Measurements from ENCODE around the gene CDCA4. TPM values are rescaled to one million over a fixed set of nuclear protein-coding genes. Genes with fewer than 3 reads are reported as not detected.

Gene CDCA4
- polyA plus RNA-seq, 1 donor from 2014 or later = 5.4 TPM

DNA sequence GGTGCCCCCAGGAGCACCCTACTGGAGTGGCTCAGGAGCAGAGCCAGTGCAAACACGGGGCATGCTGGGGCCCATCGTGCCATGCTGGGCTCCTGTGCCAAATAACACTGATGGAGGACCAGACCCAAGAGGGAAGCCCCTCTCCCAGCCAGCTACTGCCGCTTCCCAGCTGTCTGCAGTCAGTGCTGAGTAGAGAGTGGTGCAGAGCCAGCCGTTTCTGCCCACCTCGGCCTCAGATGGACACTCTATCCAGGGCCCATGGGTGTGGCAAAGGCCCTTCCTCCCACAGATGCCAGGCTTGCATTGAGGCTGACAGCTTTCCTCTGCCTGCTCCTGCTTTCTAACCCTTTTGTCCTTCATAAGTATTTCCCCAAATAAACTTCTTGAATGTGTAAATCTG, 22.1 kb downstream of the CDCA4 start:
- Histone ChIP-seq H3K9ac (ENCODE audit: low read length) (no peak overlapping the region), H3K9me3 (ENCODE audit: low read length) (no peaks in the 10 kb centered on the region), H3K4me3 (ENCODE audit: low read length) (no peak overlapping the region), H3K4me2 (ENCODE audit: low read length) (no peak overlapping the region), H3F3A (ENCODE audit: insufficient read depth, low read length, poor library complexity, severe bottlenecking) (no peaks in the 10 kb centered on the region), H2AFZ (ENCODE audit: low read depth, low read length) (no peak overlapping the region), H3K36me3 (ENCODE audit: insufficient read depth, low read length) (no peaks in the 10 kb centered on the region), H3K79me2 (replicated peaks; ENCODE audit: insufficient read depth, low read length) (no peaks in the 10 kb centered on the region), H3K27me3 (ENCODE audit: insufficient read depth, low read depth, low read length) (no peaks in the 10 kb centered on the region), H3K27ac (ENCODE audit: low read length) (no peak overlapping the region), H4K20me1 (ENCODE audit: insufficient read depth) (no peaks in the 10 kb centered on the region), H3K9me2 (ENCODE audit: insufficient read depth, low read length) (no peaks in the 10 kb centered on the region)
- TF ChIP-seq POLR2AphosphoS5 (IDR thresholded peaks at IDR 0.05) (no peak), MXI1 (conservative IDR thresholded peaks at IDR 0.05; ENCODE audit: poor library complexity, severe bottlenecking) (no peak), SMC3 (conservative IDR thresholded peaks at IDR 0.05; ENCODE audit: poor library complexity) (no peak), TAF1 (IDR thresholded peaks at IDR 0.05; ENCODE audit: low read depth) (no peak), RAD21 (conservative IDR thresholded peaks at IDR 0.05) (no peak), EZH2 (IDR thresholded peaks at IDR 0.05; ENCODE audit: borderline replicate concordance, insufficient read depth, low read length, poor library complexity, severe bottlenecking) (no peak), EP300 (conservative IDR thresholded peaks at IDR 0.05; ENCODE audit: poor library complexity, severe bottlenecking) (no peak)
- TF ChIP-seq, protein P1, sequence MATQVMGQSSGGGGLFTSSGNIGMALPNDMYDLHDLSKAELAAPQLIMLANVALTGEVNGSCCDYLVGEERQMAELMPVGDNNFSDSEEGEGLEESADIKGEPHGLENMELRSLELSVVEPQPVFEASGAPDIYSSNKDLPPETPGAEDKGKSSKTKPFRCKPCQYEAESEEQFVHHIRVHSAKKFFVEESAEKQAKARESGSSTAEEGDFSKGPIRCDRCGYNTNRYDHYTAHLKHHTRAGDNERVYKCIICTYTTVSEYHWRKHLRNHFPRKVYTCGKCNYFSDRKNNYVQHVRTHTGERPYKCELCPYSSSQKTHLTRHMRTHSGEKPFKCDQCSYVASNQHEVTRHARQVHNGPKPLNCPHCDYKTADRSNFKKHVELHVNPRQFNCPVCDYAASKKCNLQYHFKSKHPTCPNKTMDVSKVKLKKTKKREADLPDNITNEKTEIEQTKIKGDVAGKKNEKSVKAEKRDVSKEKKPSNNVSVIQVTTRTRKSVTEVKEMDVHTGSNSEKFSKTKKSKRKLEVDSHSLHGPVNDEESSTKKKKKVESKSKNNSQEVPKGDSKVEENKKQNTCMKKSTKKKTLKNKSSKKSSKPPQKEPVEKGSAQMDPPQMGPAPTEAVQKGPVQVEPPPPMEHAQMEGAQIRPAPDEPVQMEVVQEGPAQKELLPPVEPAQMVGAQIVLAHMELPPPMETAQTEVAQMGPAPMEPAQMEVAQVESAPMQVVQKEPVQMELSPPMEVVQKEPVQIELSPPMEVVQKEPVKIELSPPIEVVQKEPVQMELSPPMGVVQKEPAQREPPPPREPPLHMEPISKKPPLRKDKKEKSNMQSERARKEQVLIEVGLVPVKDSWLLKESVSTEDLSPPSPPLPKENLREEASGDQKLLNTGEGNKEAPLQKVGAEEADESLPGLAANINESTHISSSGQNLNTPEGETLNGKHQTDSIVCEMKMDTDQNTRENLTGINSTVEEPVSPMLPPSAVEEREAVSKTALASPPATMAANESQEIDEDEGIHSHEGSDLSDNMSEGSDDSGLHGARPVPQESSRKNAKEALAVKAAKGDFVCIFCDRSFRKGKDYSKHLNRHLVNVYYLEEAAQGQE (IDR thresholded peaks at IDR 0.05; ENCODE audit: borderline replicate concordance) = no peak
- TF ChIP-seq, protein P2, sequence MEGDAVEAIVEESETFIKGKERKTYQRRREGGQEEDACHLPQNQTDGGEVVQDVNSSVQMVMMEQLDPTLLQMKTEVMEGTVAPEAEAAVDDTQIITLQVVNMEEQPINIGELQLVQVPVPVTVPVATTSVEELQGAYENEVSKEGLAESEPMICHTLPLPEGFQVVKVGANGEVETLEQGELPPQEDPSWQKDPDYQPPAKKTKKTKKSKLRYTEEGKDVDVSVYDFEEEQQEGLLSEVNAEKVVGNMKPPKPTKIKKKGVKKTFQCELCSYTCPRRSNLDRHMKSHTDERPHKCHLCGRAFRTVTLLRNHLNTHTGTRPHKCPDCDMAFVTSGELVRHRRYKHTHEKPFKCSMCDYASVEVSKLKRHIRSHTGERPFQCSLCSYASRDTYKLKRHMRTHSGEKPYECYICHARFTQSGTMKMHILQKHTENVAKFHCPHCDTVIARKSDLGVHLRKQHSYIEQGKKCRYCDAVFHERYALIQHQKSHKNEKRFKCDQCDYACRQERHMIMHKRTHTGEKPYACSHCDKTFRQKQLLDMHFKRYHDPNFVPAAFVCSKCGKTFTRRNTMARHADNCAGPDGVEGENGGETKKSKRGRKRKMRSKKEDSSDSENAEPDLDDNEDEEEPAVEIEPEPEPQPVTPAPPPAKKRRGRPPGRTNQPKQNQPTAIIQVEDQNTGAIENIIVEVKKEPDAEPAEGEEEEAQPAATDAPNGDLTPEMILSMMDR (IDR thresholded peaks at IDR 0.05; ENCODE audit: poor library complexity, severe bottlenecking) = no peak

DNA sequence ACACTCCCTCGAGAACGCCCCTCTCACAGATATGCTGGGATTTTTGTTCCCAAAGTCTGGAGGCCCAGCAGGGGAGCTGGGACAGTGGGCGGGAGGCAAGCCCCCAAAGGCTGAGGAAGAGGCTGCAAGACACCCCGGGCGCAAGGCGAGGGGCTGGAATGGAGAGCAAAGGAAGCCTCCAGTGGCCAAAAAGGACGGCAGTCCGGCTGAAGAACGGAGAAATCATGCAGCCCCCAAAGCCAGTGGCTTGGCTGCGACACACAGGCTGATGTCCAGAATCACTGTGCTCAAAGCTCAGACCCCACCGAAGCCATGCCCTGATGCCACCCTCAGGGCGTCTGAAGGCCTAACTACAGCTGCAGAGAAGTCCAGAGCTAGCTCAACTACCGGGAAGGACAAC, 24.4 kb downstream of the CDCA4 start:
- H3K4me2 ChIP-seq (ENCODE audit: low read length) = no peak overlapping the region
- no peaks in the 10 kb centered on the region for H3K79me2 ChIP-seq (replicated peaks; ENCODE audit: insufficient read depth, low read length)
- H2AFZ ChIP-seq (ENCODE audit: low read depth, low read length) = no peak overlapping the region
- H3K4me3 ChIP-seq (ENCODE audit: low read length) = no peak overlapping the region
- no peaks in the 10 kb centered on the region for H3K36me3 ChIP-seq (ENCODE audit: insufficient read depth, low read length)
- no peak overlapping the region for H3K9ac ChIP-seq (ENCODE audit: low read length)
- TF ChIP-seq, protein P1 (IDR thresholded peaks at IDR 0.05; ENCODE audit: borderline replicate concordance) = no peak
- TF ChIP-seq RAD21 (conservative IDR thresholded peaks at IDR 0.05) (no peak), MXI1 (conservative IDR thresholded peaks at IDR 0.05; ENCODE audit: poor library complexity, severe bottlenecking) (no peak), EP300 (conservative IDR thresholded peaks at IDR 0.05; ENCODE audit: poor library complexity, severe bottlenecking) (no peak), TAF1 (IDR thresholded peaks at IDR 0.05; ENCODE audit: low read depth) (no peak), EZH2 (IDR thresholded peaks at IDR 0.05; ENCODE audit: borderline replicate concordance, insufficient read depth, low read length, poor library complexity, severe bottlenecking) (no peak), POLR2AphosphoS5 (IDR thresholded peaks at IDR 0.05) (no peak), SMC3 (conservative IDR thresholded peaks at IDR 0.05; ENCODE audit: poor library complexity) (no peak)
- TF ChIP-seq, protein P2 (IDR thresholded peaks at IDR 0.05; ENCODE audit: poor library complexity, severe bottlenecking) = no peak
- no peaks in the 10 kb centered on the region for H3K9me2 ChIP-seq (ENCODE audit: insufficient read depth, low read length)
- H3K27ac ChIP-seq (ENCODE audit: low read length) = no peak overlapping the region
- H3K27me3 ChIP-seq (ENCODE audit: insufficient read depth, low read depth, low read length) = no peaks in the 10 kb centered on the region
- H3F3A ChIP-seq (ENCODE audit: insufficient read depth, low read length, poor library complexity, severe bottlenecking) = no peaks in the 10 kb centered on the region
- no peaks in the 10 kb centered on the region for H4K20me1 ChIP-seq (ENCODE audit: insufficient read depth)
- no peaks in the 10 kb centered on the region for H3K9me3 ChIP-seq (ENCODE audit: low read length)

Measured in neural cell (in vitro differentiated cells).